Heart right ventricle (tissue), 16 donors: Measurements from ENCODE around the gene ABO. TPM values are rescaled to one million over a fixed set of nuclear protein-coding genes. Genes with fewer than 3 reads are reported as not detected.

Source experiments
- ATAC-seq, 8 donors: fragments of 200-7000 bp; cut with Tn5 transposase; one replicate each; pipeline ENCODE4 v1.9.1; 2020; ENCODE audit warnings: mild to moderate bottlenecking in 8 of 8, moderate library complexity in 8 of 8, moderate number of reproducible peaks in 1 of 8
- DNase-seq, 2 donors: peaks; one replicate each; pipeline ENCODE4 v3.0.0-alpha.2; 2020
- H3K27ac ChIP-seq, 10 donors: fragments of 200-600 bp; sonication (generic) in 2 of 10; one replicate each; pipeline versions ENCODE4 v1.5.0 to v1.8.0; 2020 to 2022; ENCODE audit warnings: mild to moderate bottlenecking in 3 of 10
- H3K27me3 ChIP-seq, 7 donors: fragments of 200-600 bp; one replicate each; pipeline ENCODE4 v1.8.0; 2021 to 2022; ENCODE audit warnings: mild to moderate bottlenecking in 2 of 7
- H3K36me3 ChIP-seq, 9 donors: fragments of 200-600 bp; sonication (generic) in 1 of 9; one replicate each; pipeline versions ENCODE4 v1.5.0 to v1.8.0; 2020 to 2022; ENCODE audit warnings: mild to moderate bottlenecking in 2 of 9
- H3K4me1 ChIP-seq, 9 donors: fragments of 200-600 bp; sonication (generic) in 1 of 9; one replicate each; pipeline versions ENCODE4 v1.5.0 to v1.8.0; 2020 to 2022; ENCODE audit warnings: mild to moderate bottlenecking in 4 of 9
- H3K4me3 ChIP-seq, 10 donors: fragments of 200-600 bp; sonication (generic) in 2 of 10; one replicate each; pipeline versions ENCODE4 v1.5.0 to v1.8.0; 2020 to 2022; ENCODE audit warnings: mild to moderate bottlenecking in 7 of 10, moderate library complexity in 2 of 10
- H3K9me3 ChIP-seq, 11 donors: fragments of 200-600 bp in 10 of 11; sonication (generic) in 2 of 11; one replicate each; pipeline versions ENCODE4 v1.5.0 to v1.8.0; 2013 to 2022; ENCODE audit warnings: mild to moderate bottlenecking in 2 of 11, control low read depth in 1 of 11, moderate library complexity in 1 of 11
- WGBS, 2 donors: extraction: QIAGEN DNeasy Blood & Tissue Kit; methylation state at CpG; one replicate each; pipeline ENCODE4 v1.1.7; 2013; ENCODE audit warnings: inconsistent platforms in 1 of 2; 5-methylcytosine and 5-hydroxymethylcytosine counted together
- intact Hi-C, 10 donors: fragments of 100-400 bp; cut with DNase I; formaldehyde crosslinking; loops; one replicate each; pipeline versions ENCODE4 v1.11.1 to v1.14.2; 2022
- polyA plus RNA-seq, 2 donors: library from polyadenylated mRNA; stranded (reverse); fragments of 200-250 nt; gene quantifications; one replicate each; pipeline ENCODE4 v1.2.3, GENCODE V29; 2013
- total RNA-seq, 10 donors: library from RNA; stranded (reverse); fragmentation: NEBNext Ultra II Directional in 3 of 10; extraction: Animal tissue kit (Norgen Biotek cat#: 25700) in 3 of 10; gene quantifications; one replicate each; pipeline versions ENCODE4 v1.2.1 to v1.2.4, GENCODE V29; 2021 to 2023
- TF ChIP-seq, protein P1 (sequence below), 9 donors: fragments of 200-600 bp; sonication (generic) in 2 of 9; IDR thresholded peaks; one replicate each; pipeline versions ENCODE4 v1.5.0 to v1.8.0; 2021 to 2022; ENCODE audit warnings: antibody characterized with exemption in 9 of 9, mild to moderate bottlenecking in 5 of 9, moderate library complexity in 1 of 9
- donor health status: Arrhythmogenic right ventricular cardiomyopathy.
- donor health status: ischemic (EF 13 %, LVEDD 7.1; RV severe dilation, severe dysfunction).
- donor health status: healthy with polysubstance abuse.
- donor health status: DM: no; HTN: yes; CAD: no.
- donor health status: DM: no; HTN: no; CAD: no.
- donor health status: ischemic (EF 25% LVEDD 6.9; RV normal size, moderate dysfunction).
- donor health status: ischemic (EF 25% LVEDD 5.7; RV mildly dilated, moderate dysfunction).
- donor health status: healthy.
- donor health status: DM: yes; HTN: yes; CAD: no.
- donor health status: Ischemic cardiomyopathy.
- donor health status: ischemic (EF 35%, LVEDD 5.7; RV mildly dilated, moderate dysfunction).
- donor health status: nonischemic (EF 11% LVEDD 7.7; RV severe dilation, severe dysfunction).
- donor health status: DM: yes; HTN: yes; CAD: no.
- donor health status: PGD.
- donor health status: ischemic (EF 29% LVEDD 5.4; RV normal size, mild dysfunction).
- donor health status: nonischemic (EF 23%, LVEDD 6.1; RV moderate dilation, normal function).

Gene ABO
- total and polyA plus RNA-seq, 12 donors, result 0.25 to 2.9 (median 1.6) TPM

DNA sequence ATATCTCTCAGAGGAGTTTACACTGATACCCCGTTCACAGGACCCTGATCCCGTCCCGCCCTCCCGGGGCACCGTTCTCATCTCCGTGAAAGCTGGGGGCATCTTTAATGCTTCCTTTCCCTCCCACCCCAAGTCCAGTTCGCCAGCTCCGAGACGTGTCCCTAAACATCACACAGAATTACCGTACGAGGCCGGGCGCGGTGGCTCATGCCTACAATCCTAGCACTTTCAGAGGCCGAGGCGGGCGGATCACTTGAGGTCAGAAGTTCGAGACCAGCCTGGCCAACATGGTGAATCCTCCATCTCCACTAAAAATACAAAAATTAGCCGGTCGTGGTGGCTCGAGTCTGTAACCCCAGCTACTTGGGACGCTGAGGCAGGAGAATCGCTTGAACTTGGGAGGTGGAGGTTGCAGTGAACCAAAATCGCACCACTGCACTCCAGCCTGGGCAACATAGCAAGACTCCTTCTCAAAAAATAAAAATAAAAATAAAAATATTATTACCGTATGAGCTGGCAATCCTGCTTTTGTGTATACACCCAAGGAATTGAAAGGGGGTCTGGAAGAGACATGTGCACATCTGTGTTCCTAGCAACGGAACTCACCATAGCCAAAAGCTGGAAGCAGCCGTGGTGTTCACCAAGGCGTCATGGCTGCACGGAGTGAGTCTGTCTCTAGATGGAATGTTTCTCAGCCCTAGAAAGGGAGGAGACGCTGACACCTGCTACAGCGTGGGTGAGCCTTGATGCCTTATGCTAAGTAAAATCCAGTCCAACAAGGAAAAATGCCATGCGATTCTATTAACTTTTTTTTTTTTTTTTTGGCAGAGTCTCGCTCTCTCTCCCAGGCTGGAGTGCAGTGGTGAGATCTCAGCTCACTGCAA lies 1.2 kb upstream of the ABO start:
- peak overlapping the region in 9 of 10 donors; percentile 56 to 82 (median 68) for H3K4me3 ChIP-seq
- H3K9me3 ChIP-seq, result peaks cover 0 to 6% (median 0%) of the 10 kb centered on the region in 11 donors
- intact Hi-C loops, result loop anchor here in 3 of 10 donors (5.0 kb wide), 1 partner anchor 89 kb away; no protein-coding TSS in a partner anchor
- no peaks in the 10 kb centered on the region for H3K36me3 ChIP-seq
- H3K27me3 ChIP-seq, result peaks cover 0 to 53% (median 27%) of the 10 kb centered on the region in 7 donors
- DNase-seq, result no peak
- TF ChIP-seq, protein P1, sequence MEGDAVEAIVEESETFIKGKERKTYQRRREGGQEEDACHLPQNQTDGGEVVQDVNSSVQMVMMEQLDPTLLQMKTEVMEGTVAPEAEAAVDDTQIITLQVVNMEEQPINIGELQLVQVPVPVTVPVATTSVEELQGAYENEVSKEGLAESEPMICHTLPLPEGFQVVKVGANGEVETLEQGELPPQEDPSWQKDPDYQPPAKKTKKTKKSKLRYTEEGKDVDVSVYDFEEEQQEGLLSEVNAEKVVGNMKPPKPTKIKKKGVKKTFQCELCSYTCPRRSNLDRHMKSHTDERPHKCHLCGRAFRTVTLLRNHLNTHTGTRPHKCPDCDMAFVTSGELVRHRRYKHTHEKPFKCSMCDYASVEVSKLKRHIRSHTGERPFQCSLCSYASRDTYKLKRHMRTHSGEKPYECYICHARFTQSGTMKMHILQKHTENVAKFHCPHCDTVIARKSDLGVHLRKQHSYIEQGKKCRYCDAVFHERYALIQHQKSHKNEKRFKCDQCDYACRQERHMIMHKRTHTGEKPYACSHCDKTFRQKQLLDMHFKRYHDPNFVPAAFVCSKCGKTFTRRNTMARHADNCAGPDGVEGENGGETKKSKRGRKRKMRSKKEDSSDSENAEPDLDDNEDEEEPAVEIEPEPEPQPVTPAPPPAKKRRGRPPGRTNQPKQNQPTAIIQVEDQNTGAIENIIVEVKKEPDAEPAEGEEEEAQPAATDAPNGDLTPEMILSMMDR (IDR thresholded peaks at IDR 0.05), result no peak
- ATAC-seq, result no peak
- WGBS, 2 donors, result 50 to 55% methylated on average over 31 to 33 of the region's 33 CpGs
- H3K4me1 ChIP-seq, result peaks cover 0 to 23% (median 3%) of the 10 kb centered on the region in 9 donors
- H3K27ac ChIP-seq, result peak overlapping the region in 8 of 10 donors; percentile 80 to 93 (median 88)

DNA sequence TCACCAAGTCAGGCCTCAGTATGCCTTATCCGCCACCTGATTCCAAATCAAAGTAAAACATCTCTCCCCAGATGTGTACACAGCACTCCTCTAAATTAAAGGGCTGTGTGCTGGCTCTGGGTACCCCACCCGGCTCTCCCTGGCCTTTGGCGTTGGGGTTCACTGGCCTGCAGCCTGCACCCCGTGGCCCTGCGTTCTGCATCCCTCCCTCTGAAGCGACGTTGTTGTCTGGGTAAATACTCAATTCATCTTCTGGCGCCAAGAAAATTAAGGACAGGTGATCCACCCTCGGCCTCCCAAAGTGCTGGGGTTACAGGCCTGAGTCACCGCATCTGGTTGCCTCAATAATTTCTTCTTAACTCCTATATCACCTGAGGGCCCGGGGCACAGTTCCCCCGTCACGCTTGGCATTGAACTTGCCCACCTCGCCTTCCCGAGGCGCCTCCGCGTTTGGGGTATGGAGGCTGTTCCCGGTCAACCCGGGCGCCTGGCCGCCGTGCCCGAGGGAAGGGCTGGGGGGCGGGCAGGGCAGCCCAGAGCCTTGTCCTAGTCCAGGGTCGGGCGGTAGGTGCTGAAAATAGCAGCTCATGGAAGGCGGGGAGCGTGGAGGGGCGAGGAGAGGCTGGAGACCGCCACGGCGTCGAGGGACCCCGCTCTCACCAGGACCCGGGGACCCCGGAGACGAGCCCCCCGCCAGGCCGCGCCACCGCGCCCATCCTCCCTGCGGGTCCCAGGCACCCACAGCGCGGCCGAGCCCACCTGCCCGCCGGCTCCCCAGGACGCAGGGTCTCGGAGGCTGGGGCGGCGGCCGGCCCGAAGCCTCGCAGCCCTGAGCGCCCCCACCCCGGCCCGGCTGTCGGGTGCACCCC lies 531 bp downstream of the ABO start:
- Histone ChIP-seq H3K36me3 (no peaks in the 10 kb centered on the region), H3K27ac (peak overlapping the region; percentile 50 to 93 (median 86)), H3K9me3 (peaks cover 0 to 6% (median 0%) of the 10 kb centered on the region in 11 donors), H3K4me3 (peak overlapping the region; percentile 53 to 82 (median 66)), H3K27me3 (peaks cover 0 to 53% (median 27%) of the 10 kb centered on the region in 7 donors), H3K4me1 (peaks cover 0 to 23% (median 3%) of the 10 kb centered on the region in 9 donors)
- intact Hi-C loops, result loop anchor here in 7 of 10 donors (1.0 to 5.0 kb wide), 3 partner anchors 38 to 88 kb away; no protein-coding TSS in a partner anchor
- TF ChIP-seq, protein P1 (IDR thresholded peaks at IDR 0.05), result no peak
- 21 to 24% methylated on average over 55 to 60 of the region's 60 CpGs for WGBS, 2 donors
- no peak for DNase-seq
- peak in 7 of 8 donors; percentile 9 to 30 (median 21) for ATAC-seq

DNA sequence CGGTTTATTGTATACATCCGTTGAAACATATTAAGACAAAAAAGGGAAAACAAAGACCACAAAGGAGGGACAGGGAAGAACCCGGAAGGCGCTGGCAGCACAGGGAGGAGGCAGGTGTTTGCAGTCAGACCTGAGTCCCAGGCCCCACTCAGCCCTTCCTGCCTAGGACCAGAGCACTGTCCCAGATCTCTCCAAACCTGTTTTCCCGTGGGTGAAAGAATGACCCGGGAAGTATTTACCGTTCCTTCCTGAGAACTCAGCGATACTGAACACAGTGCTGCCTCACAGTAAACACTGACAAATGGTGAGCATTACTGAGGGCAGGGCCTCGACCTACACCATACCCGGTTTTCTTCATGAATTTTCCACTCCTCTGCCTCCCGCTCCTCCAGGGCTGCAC lies 1.2 kb downstream of the ABO start:
- H3K9me3 ChIP-seq, result peaks cover 0 to 6% (median 0%) of the 10 kb centered on the region in 11 donors
- peaks cover 0 to 53% (median 27%) of the 10 kb centered on the region in 7 donors for H3K27me3 ChIP-seq
- TF ChIP-seq, protein P1 (IDR thresholded peaks at IDR 0.05), result no peak
- intact Hi-C loops, result loop anchor here in 4 of 10 donors (2.0 to 5.0 kb wide), 2 partner anchors 37 to 87 kb away; no protein-coding TSS in a partner anchor
- WGBS, 2 donors, result 80 to 87% methylated on average over 11 of the region's 11 CpGs
- ATAC-seq (no peak), DNase-seq (no peak)
- H3K27ac ChIP-seq, result peak overlapping the region in 4 of 10 donors; percentile 87 to 93 (median 92)
- H3K4me3 ChIP-seq, result peak overlapping the region in 7 of 10 donors; percentile 56 to 82 (median 72)
- H3K36me3 ChIP-seq, result no peaks in the 10 kb centered on the region
- peaks cover 0 to 23% (median 3%) of the 10 kb centered on the region in 9 donors for H3K4me1 ChIP-seq
